Calu3 (cell line): Measurements from ENCODE around the gene WFDC9. TPM values are rescaled to one million over a fixed set of nuclear protein-coding genes. Genes with fewer than 3 reads are reported as not detected.
A peak's percentile ranks its signal among the peaks of the same experiment; 100 is the strongest.

ENCODE experiments used
- BruUV-seq: library from RNA; stranded (reverse); fragments of 400-500 nt; replicated peaks from 2 replicates; lab custom pipeline; 2021; lab: Mats Ljungman, UMichigan
- CTCF ChIA-PET: fragments of 300-600 bp; sonication (Branson Sonifier 250); formaldehyde crosslinking; loops from one replicate; lab custom pipeline; 2022; ENCODE audit warnings: antibody characterized with exemption; lab: Charles Lee
- DNase-seq: peaks from one replicate; pipeline ENCODE4 v3.0.0; 2022
- H3K27ac Mint-ChIP-seq: one replicate; pipeline ENCODE4 v1.8.0; 2022; ENCODE audit warnings: mixed read lengths; ENCODE audit not compliant: unreplicated experiment
- H3K27me3 Mint-ChIP-seq: one replicate; pipeline ENCODE4 v1.8.0; 2022; ENCODE audit warnings: mixed read lengths; ENCODE audit not compliant: unreplicated experiment
- H3K36me3 Mint-ChIP-seq: one replicate; pipeline ENCODE4 v1.8.0; 2022; ENCODE audit warnings: mild to moderate bottlenecking, moderate library complexity, mixed read lengths; ENCODE audit not compliant: insufficient read depth, unreplicated experiment
- H3K4me1 Mint-ChIP-seq: one replicate; pipeline ENCODE4 v1.8.0; 2022; ENCODE audit warnings: mild to moderate bottlenecking, low read depth, mixed read lengths; ENCODE audit not compliant: unreplicated experiment
- H3K4me3 Mint-ChIP-seq: one replicate; pipeline ENCODE4 v1.8.0; 2022; ENCODE audit warnings: mild to moderate bottlenecking, low read depth, moderate library complexity, mixed read lengths; ENCODE audit not compliant: unreplicated experiment
- H3K9me3 Mint-ChIP-seq: one replicate; pipeline ENCODE4 v1.8.0; 2022; ENCODE audit warnings: low read depth, mixed read lengths; ENCODE audit not compliant: unreplicated experiment
- intact Hi-C: fragments of 100-400 bp; cut with micrococcal nuclease; formaldehyde crosslinking; loops from one replicate; pipeline ENCODE4 v1.10.0; 2022; ENCODE audit not compliant: unreplicated experiment
- total RNA-seq: library from RNA; stranded (reverse); gene quantifications from 2 replicates; pipeline ENCODE4 v1.2.3, GENCODE V29; 2022
- TF ChIP-seq, protein P1 (sequence below): fragments of 200-600 bp; IDR thresholded peaks from one replicate; pipeline ENCODE4 v1.8.0; 2022; ENCODE audit warnings: antibody characterized with exemption; ENCODE audit not compliant: unreplicated experiment

Gene WFDC9
- total RNA-seq, 1 experiment from 2014 or later, result not detected

DNA sequence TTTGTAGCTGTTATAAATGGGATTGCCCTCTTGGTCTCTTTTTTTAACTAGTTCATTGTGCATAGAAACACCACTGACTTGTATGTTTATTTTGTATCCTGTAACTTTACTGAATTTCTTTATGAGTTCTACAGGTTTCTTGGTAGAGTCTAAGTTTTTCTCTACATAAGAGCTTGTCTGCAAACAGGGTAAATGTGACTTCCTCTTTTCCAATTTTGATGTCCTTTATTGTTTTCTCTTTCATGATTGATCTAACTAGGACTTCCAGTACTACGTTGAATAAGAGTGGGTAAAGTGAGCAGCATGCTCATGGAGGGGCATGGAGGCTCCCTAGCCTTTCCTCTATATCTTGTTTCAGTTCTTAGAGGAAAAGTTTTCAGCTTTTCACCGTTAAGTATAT, 4.5 kb downstream of the WFDC9 start:
- no peaks in the 10 kb centered on the region for H3K36me3 Mint-ChIP-seq
- CTCF ChIA-PET, result no interaction called here
- peaks cover 25% of the 10 kb centered on the region for H3K27me3 Mint-ChIP-seq
- no peaks in the 10 kb centered on the region for H3K9me3 Mint-ChIP-seq
- no TSS peak for BruUV-seq
- TF ChIP-seq, protein P1, sequence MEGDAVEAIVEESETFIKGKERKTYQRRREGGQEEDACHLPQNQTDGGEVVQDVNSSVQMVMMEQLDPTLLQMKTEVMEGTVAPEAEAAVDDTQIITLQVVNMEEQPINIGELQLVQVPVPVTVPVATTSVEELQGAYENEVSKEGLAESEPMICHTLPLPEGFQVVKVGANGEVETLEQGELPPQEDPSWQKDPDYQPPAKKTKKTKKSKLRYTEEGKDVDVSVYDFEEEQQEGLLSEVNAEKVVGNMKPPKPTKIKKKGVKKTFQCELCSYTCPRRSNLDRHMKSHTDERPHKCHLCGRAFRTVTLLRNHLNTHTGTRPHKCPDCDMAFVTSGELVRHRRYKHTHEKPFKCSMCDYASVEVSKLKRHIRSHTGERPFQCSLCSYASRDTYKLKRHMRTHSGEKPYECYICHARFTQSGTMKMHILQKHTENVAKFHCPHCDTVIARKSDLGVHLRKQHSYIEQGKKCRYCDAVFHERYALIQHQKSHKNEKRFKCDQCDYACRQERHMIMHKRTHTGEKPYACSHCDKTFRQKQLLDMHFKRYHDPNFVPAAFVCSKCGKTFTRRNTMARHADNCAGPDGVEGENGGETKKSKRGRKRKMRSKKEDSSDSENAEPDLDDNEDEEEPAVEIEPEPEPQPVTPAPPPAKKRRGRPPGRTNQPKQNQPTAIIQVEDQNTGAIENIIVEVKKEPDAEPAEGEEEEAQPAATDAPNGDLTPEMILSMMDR, result no peak
- DNase-seq, result no peak
- H3K27ac Mint-ChIP-seq, result no peak overlapping the region
- intact Hi-C loops, result loop anchor here (10.0 kb wide), 2 partner anchors 148 to 172 kb away; no protein-coding TSS in a partner anchor
- H3K4me1 Mint-ChIP-seq, result peaks cover 4% of the 10 kb centered on the region
- H3K4me3 Mint-ChIP-seq, result no peak overlapping the region

GRCh38 chr20:45621593-45621992, 9.5 kb downstream of the WFDC9 start:
- peak; percentile 10 for DNase-seq
- no TSS peak for BruUV-seq
- Mint-ChIP-seq H3K4me1 (peaks cover 11% of the 10 kb centered on the region), H3K9me3 (peaks cover 2% of the 10 kb centered on the region), H3K27ac (no peak overlapping the region), H3K27me3 (peaks cover 14% of the 10 kb centered on the region), H3K4me3 (no peak overlapping the region), H3K36me3 (no peaks in the 10 kb centered on the region)
- TF ChIP-seq, protein P1, result no peak
- CTCF ChIA-PET, result no interaction called here
- intact Hi-C loops, result loop anchor here (10.0 kb wide), 2 partner anchors 153 to 167 kb away; no protein-coding TSS in a partner anchor

DNA sequence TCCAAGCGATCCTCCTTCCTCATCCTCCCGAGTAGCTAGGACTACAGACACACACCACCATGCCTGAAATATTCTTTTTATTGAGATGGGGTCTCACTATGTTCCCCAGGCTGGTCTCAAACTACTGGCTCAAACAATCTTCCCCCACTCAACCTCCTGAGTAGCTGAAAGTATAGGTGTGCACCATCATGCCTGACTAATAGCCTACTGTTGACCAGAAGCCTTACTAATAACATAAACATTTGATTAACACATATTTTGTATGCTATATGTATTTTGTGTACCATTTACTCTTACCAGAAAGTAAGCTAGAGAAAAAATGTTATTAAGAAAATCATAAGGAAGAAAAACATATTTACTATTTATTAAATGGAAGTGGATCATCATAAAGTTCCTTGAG, 13.5 kb downstream of the WFDC9 start:
- intact Hi-C loops, result no loop called here
- no peak for DNase-seq
- CTCF ChIA-PET, result interaction anchor here (2.6 kb wide), 1 partner anchor 11 kb away, joined by 13 read pairs; the partner anchor contains the start of gene WFDC10A
- TF ChIP-seq, protein P1, result no peak
- no TSS peak for BruUV-seq
- Mint-ChIP-seq H3K27ac (no peak overlapping the region), H3K9me3 (peaks cover 2% of the 10 kb centered on the region), H3K27me3 (peaks cover 45% of the 10 kb centered on the region), H3K36me3 (no peaks in the 10 kb centered on the region), H3K4me1 (peaks cover 11% of the 10 kb centered on the region), H3K4me3 (no peak overlapping the region)

DNA sequence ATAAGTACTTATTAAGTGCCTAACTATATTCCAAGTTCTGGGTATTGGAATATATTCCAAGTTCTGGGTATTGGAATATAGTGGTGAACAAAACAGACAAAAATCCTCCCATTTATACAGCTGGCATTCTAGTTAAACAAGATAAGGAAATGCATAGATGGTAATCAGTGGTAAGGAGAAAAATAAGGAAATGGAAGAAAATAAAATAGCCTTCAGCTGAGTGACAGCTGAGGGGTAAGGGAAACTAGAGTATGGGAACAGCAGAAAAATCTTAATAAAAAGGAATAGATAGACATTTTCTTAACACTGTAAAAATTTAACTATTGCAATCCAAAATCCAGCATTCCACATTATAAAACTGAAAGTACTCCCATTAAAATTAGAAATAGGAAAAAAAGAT, 18.8 kb downstream of the WFDC9 start:
- intact Hi-C loops, result no loop called here

More for the DNA sequence above, 18.8 kb downstream of the WFDC9 start:
- DNase-seq, result no peak
- TF ChIP-seq, protein P1, result no peak
- no peaks in the 10 kb centered on the region for H3K4me1 Mint-ChIP-seq
- peaks cover 60% of the 10 kb centered on the region for H3K27me3 Mint-ChIP-seq
- H3K4me3 Mint-ChIP-seq, result no peak overlapping the region
- no TSS peak for BruUV-seq
- CTCF ChIA-PET, result interaction anchor here (0.5 kb wide), 1 partner anchor 493 kb away, joined by 4 read pairs; no protein-coding TSS in a partner anchor
- H3K27ac Mint-ChIP-seq, result no peak overlapping the region
- peaks cover 2% of the 10 kb centered on the region for H3K9me3 Mint-ChIP-seq
- no peaks in the 10 kb centered on the region for H3K36me3 Mint-ChIP-seq
